Tibial nerve (tissue), 4 donors: ENCODE data around the gene DNAI7. TPM values are rescaled to one million over a fixed set of nuclear protein-coding genes. Genes with fewer than 3 reads are reported as not detected.
A peak's percentile ranks its signal among the peaks of the same experiment; 100 is the strongest.

Experiments used
- DNase-seq, 2 donors: peaks; one replicate each; pipeline ENCODE4 v3.0.0-alpha.2; 2019; ENCODE audit warnings: low spot score in 2 of 2
- H3K27ac ChIP-seq, 4 donors: fragments of 200-600 bp; sonication (generic) in 3 of 4; one replicate each; pipeline ENCODE4 v1.5.1; 2017 to 2019; ENCODE audit warnings: mild to moderate bottlenecking in 1 of 4
- H3K27me3 ChIP-seq, 2 donors: fragments of 200-600 bp; sonication (generic) in 1 of 2; one replicate each; pipeline versions ENCODE4 v1.5.1 to v1.6.0; 2017 to 2019
- H3K36me3 ChIP-seq, 3 donors: fragments of 200-600 bp; sonication (generic); one replicate each; pipeline ENCODE4 v1.5.1; 2018 to 2019
- H3K4me1 ChIP-seq, 4 donors: fragments of 200-600 bp; sonication (generic) in 3 of 4; one replicate each; pipeline ENCODE4 v1.5.1; 2017 to 2019
- H3K4me3 ChIP-seq, 4 donors: fragments of 200-600 bp; sonication (generic) in 3 of 4; one replicate each; pipeline ENCODE4 v1.5.1; 2017 to 2019; ENCODE audit warnings: mild to moderate bottlenecking in 1 of 4, moderate library complexity in 1 of 4
- H3K9me3 ChIP-seq, 4 donors: fragments of 200-600 bp; sonication (generic) in 3 of 4; one replicate each; pipeline ENCODE4 v1.5.1; 2017 to 2019
- EP300 ChIP-seq, 2 donors: sonication (generic); formaldehyde crosslinking; IDR thresholded peaks; one replicate each; pipeline ENCODE4 v1.6.1; 2017; ENCODE audit warnings: antibody characterized with exemption in 2 of 2, mild to moderate bottlenecking in 1 of 2
- POLR2A ChIP-seq, 2 donors: fragments of 450-650 bp; IDR thresholded peaks; one replicate each; pipeline ENCODE4 v1.6.1; 2017; ENCODE audit warnings: antibody characterized with exemption in 2 of 2, mild to moderate bottlenecking in 2 of 2, moderate library complexity in 2 of 2
- WGBS, 2 donors: methylation state at CpG; one replicate each; pipeline ENCODE4 v1.1.5; 2018; 5-methylcytosine and 5-hydroxymethylcytosine counted together
- total RNA-seq, 4 donors: library from RNA; depleted of rRNA; stranded (reverse); fragments of >200 nt; gene quantifications; one replicate each; pipeline ENCODE4 v1.1.0, GENCODE V29; 2016
- TF ChIP-seq, protein P1 (sequence below), 5 experiments: fragments of 200-600 bp in 3 of 5; fragments of 450-650 bp in 2 of 5; sonication (generic) in 3 of 5; IDR thresholded peaks; one replicate each; pipeline ENCODE4 v1.5.1; 2016 to 2019; ENCODE audit warnings: antibody characterized with exemption in 5 of 5, mild to moderate bottlenecking in 3 of 5, moderate library complexity in 2 of 5

DNAI7 gene
- total RNA-seq, 4 donors from 2014 or later, result 0.21 to 2.0 TPM; not detected in 2

DNA sequence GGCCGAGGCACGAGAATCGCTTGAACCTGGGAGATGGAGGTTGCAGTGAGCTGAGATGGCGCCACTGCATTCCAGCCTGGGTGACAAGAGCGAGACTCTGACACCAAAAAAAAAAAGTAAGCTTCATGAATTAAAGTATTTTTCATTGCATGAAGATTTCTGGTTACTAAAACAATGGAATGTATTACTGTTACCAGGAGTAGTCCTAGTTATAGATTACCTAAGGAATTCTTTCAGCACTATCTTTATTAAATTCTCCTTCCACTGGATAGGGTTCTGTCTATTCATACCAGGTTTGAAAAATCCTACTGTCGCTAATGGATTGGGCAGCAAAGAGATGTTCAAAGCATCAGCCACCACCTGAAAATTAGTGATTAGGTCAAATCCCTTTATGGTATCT is 12.5 kb upstream of the DNAI7 start:
- Histone ChIP-seq H3K4me3 (no peak overlapping the region), H3K27ac (no peak overlapping the region), H3K9me3 (no peaks in the 10 kb centered on the region), H3K27me3 (no peaks in the 10 kb centered on the region), H3K4me1 (peaks cover 0 to 10% (median 0%) of the 10 kb centered on the region in 4 donors), H3K36me3 (peaks cover 0 to 20% (median 0%) of the 10 kb centered on the region in 3 donors)
- DNase-seq, result no peak
- no peak for TF ChIP-seq POLR2A (IDR thresholded peaks at IDR 0.05)
- TF ChIP-seq, protein P1, sequence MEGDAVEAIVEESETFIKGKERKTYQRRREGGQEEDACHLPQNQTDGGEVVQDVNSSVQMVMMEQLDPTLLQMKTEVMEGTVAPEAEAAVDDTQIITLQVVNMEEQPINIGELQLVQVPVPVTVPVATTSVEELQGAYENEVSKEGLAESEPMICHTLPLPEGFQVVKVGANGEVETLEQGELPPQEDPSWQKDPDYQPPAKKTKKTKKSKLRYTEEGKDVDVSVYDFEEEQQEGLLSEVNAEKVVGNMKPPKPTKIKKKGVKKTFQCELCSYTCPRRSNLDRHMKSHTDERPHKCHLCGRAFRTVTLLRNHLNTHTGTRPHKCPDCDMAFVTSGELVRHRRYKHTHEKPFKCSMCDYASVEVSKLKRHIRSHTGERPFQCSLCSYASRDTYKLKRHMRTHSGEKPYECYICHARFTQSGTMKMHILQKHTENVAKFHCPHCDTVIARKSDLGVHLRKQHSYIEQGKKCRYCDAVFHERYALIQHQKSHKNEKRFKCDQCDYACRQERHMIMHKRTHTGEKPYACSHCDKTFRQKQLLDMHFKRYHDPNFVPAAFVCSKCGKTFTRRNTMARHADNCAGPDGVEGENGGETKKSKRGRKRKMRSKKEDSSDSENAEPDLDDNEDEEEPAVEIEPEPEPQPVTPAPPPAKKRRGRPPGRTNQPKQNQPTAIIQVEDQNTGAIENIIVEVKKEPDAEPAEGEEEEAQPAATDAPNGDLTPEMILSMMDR (IDR thresholded peaks at IDR 0.05), result no peak
- no peak for TF ChIP-seq EP300 (IDR thresholded peaks at IDR 0.05)
- 97 to 99% methylated on average over 6 of the region's 6 CpGs for WGBS, 2 donors

DNA sequence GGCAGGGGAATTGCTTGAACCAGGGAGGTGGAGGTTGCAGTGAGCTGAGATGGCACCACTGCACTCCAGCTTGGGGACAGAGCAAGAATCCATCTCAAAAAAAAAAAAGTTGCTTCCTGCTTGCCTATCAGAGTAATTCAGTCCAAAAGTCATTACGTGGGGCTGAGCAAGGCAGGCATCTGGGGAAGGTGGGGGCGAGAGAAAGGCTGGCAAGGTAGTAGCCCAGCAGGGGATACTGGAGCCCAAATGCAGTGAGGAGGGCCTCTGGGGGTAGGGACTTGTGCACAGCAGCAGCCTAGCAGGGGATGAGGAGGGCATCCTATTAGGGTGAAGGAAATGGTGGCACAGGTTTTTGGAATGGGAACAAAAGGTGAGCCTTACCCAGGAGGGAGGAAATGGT is 7.2 kb upstream of the DNAI7 start:
- 71 to 98% methylated on average over 2 of the region's 2 CpGs for WGBS, 2 donors
- Histone ChIP-seq H3K9me3 (no peaks in the 10 kb centered on the region), H3K4me3 (no peak overlapping the region), H3K36me3 (peaks cover 0 to 16% (median 0%) of the 10 kb centered on the region in 3 donors), H3K27me3 (no peaks in the 10 kb centered on the region), H3K27ac (no peak overlapping the region), H3K4me1 (peaks cover 0 to 8% (median 0%) of the 10 kb centered on the region in 4 donors)
- no peak for DNase-seq
- no peak for TF ChIP-seq POLR2A (IDR thresholded peaks at IDR 0.05)
- TF ChIP-seq, protein P1 (IDR thresholded peaks at IDR 0.05), result no peak
- TF ChIP-seq EP300 (IDR thresholded peaks at IDR 0.05), result no peak

DNA sequence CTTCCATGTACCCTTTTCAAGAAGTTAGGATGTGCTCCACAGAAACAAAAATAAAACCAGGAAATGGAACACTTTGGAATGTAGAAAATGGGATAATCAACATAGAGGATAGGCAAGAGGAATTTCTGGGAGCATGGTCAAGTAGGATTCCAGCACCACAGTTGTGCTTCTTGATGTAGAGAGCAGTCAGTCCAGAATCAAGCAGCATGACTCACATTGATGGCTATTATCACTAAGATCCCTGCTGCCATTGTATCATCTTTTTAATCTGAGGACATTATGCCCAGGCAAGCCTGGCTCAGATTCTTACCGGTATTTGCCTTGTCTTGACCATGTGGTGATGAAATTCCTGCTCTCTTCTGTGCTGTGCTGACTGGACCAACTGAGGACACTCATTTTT is 5.7 kb upstream of the DNAI7 start:
- TF ChIP-seq, protein P1 (IDR thresholded peaks at IDR 0.05), result no peak
- TF ChIP-seq POLR2A (IDR thresholded peaks at IDR 0.05), result no peak
- no peak for TF ChIP-seq EP300 (IDR thresholded peaks at IDR 0.05)
- 86 to 96% methylated on average over 1 of the region's 1 CpG for WGBS, 2 donors
- DNase-seq, result no peak
- Histone ChIP-seq H3K36me3 (peaks cover 0 to 13% (median 0%) of the 10 kb centered on the region in 3 donors), H3K27ac (no peak overlapping the region), H3K4me1 (peaks cover 4 to 20% (median 8%) of the 10 kb centered on the region in 4 donors), H3K9me3 (no peaks in the 10 kb centered on the region), H3K4me3 (no peak overlapping the region), H3K27me3 (no peaks in the 10 kb centered on the region)

DNA sequence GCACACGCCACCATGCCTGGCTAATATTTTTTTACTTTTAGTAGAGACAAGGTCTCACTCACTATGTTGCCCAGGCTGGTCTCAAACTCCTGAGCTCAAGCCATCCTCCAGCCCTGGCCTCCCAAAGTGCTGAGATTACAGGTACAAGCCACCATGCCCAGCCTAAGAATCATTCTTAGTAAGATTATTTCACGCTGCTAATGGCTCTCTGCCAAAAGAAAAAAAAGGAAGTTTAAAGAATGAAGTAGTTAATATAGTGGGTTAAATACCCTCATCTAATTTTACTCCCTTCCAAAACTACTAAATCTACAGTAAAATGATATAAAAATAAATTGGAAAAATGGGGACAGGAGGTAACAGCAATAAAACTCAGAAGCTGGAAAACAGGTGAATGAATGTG is 2.6 kb upstream of the DNAI7 start:
- WGBS, 2 donors, result 63 to 69% methylated on average over 2 of the region's 2 CpGs
- TF ChIP-seq, protein P1 (IDR thresholded peaks at IDR 0.05), result no peak
- no peak for TF ChIP-seq EP300 (IDR thresholded peaks at IDR 0.05)
- no peak for TF ChIP-seq POLR2A (IDR thresholded peaks at IDR 0.05)

DNA sequence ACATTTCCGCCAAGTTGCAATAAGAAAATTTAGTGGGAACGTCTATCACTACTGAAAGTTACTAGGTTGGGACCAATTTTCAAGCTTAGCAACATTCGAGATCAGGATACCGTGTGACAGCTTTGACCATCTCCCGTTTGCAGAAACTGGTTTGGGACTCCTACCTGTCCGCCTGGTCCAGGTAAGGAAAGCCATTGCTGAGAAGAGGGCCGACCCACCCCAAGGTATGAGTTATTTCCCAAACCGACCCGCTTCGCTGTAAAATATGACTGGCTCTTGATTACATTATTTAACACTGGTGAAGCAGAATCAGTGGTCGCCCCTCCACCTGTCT is 271 bp downstream of the DNAI7 start:
- DNase-seq, result no peak
- 4 to 5% methylated on average over 11 of the region's 11 CpGs for WGBS, 2 donors
- Histone ChIP-seq H3K27me3 (no peaks in the 10 kb centered on the region), H3K9me3 (no peaks in the 10 kb centered on the region), H3K27ac (peak overlapping the region in 3 of 4 donors; percentile 93 to 94 (median 94)), H3K4me1 (peaks cover 4 to 26% (median 14%) of the 10 kb centered on the region in 4 donors), H3K36me3 (no peaks in the 10 kb centered on the region), H3K4me3 (peak overlapping the region; percentile 69 to 81 (median 70))
- TF ChIP-seq EP300 (IDR thresholded peaks at IDR 0.05), result no peak
- TF ChIP-seq POLR2A (IDR thresholded peaks at IDR 0.05), result no peak
- TF ChIP-seq, protein P1 (IDR thresholded peaks at IDR 0.05), result no peak

More for the DNA sequence above, 2.6 kb upstream of the DNAI7 start:
- H3K4me3 ChIP-seq, result no peak overlapping the region
- no peak overlapping the region for H3K27ac ChIP-seq
- DNase-seq, result no peak
- H3K36me3 ChIP-seq, result peaks cover 0 to 6% (median 0%) of the 10 kb centered on the region in 3 donors
- no peaks in the 10 kb centered on the region for H3K27me3 ChIP-seq
- H3K4me1 ChIP-seq, result peaks cover 4 to 31% (median 14%) of the 10 kb centered on the region in 4 donors
- no peaks in the 10 kb centered on the region for H3K9me3 ChIP-seq
